Activated T-cell treated with anti-CD3 and anti-CD28 coated beads for 4 hours (primary cell): ENCODE measurements around the gene MT1A.
A peak's percentile ranks its signal among the peaks of the same experiment; 100 is the strongest.
"Not testable (repeated sequence)": the region's sequence is repeated elsewhere in the genome, so short reads cannot be mapped to it uniquely, and the experiment has no call there.

ENCODE experiments used
- DNase-seq: peaks from one replicate; pipeline ENCODE4 v3.0.0-alpha.2; 2020

Gene MT1A

DNA sequence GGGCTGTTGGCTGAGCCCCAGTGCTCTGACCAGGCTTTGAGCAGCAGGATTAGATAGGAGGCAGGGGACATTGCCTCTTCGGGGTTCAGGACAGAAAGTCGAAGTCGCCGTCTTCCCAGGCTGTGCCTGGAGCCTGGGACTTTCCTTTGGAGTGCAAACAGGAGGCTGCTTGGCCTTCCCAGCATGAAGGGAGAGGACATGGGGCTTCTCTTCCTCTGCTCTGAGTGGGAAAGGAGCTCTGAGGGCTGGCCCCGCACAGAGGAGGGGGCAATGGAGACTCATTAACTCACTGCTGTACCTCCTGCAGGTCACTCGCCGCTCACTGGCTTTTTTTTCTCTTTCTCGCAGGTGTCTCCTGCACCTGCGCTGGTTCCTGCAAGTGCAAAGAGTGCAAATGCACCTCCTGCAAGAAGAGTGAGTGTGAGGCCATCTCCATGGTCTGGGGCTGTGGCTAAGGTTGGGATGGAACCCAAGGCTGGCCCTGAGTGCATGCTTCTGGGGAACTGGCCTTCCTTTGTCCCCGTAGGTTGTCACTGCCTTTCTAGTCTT lies 19.9 kb downstream of the MT1A start:
- DNase-seq = no peak

GRCh38 chr16:56662357-56663354 lies 24.2 kb downstream of the MT1A start:
- no peak for DNase-seq

- no peak for DNase-seq
These were observed 26.0 kb downstream of the MT1A start for GRCh38 chr16:56664506-56664905.

GRCh38 chr16:56665286-56666261 lies 27.1 kb downstream of the MT1A start:
- not testable (repeated sequence) for DNase-seq

DNA sequence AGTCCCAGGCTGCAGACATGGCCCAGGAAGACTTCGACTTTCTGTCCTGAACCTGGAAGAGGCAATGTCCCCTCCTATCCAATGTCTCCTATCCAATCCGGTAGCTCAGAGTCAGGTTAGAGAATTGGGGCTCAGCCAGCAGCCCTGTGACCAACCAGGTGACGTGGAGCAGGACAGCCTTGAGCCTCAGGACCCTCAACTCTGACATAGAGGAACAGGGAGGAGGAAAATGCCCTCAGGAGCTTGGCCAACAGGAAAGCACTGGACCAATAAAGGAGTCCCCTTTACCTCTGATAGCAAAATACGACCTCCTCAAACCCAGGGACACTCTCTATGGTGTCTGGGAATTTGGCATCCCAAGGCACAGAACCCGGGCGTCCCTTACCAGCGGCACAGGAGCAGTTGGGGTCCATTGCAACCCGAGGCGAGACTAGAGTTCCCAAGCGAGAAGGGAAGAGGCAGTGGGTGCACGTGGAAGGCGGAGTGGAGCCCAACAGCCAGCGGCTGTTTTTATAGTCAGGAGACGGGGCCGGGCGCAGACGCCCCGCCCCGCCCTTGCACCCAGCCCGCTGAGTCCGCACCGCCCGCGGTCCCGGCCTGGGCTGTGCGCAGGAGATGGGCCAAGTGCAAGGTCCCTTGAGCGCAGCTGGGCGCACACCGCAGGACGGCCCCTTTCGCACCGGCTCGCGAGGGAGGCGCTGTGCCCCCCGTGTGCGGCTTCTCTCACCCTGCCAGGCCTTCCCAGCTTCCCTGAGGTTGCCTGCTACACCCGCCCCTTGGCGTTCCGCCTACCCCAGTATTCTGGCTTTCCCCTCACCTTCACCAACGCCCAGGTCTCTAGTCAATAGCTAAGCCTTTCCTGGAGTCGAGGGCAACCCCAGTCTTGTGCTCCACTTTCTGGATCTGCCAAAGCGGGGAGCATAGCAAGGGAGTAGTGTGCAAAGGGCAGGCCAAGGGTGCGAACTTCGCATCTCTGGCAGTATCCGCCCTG lies 29.4 kb downstream of the MT1A start, which contains the start of gene MT1G:
MT1G (minus strand) TSS at position 485 of the 991 bp plus-strand sequence; CDS start at position 413, 72 bp downstream.
- no peak for DNase-seq

DNA sequence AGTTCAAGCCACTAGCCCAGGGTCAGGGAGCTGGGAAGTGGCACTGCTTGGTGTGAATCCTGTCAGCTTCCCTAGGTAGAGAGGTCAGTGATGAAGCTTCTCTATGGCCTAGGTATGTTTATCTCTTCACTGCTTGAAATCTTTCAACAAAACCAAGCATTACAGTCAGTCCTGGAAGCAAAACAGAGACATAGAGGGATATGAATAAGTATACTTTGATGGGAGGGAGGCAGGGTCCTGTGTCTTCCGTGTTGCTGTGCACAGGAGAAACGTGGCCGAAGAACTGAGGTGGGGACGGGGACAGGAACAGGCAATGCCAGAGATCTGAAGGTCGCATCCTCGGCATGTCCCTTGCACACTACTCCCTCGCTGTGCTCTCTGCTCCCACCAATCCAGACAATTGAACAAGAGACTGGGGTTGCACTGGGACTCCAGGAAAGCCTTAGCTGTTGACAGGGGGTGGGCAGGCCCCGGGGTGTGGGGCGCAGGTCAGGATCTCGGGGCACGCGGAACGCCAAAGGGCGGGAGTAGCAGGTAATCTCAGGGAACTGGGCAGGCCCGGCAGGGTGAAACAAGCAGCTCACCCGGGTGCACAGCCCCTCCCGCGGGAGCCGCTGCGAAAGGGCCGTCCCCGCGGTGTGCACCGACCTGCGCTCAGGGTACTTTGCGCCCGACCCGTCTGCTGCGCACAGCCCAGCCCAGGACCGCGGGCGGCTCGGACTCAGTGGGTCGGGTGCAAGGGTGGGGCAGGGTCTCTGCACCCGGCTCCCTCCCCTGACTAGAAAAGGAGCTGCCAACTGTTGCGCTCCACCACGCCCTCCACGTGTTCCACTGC lies 30.8 kb downstream of the MT1A start, which contains the start of gene MT1H:
MT1H (plus strand) TSS at position 810 of the 835 bp plus-strand sequence. CDS start 71 bp downstream, outside the sequence.
- DNase-seq = no peak

GRCh38 chr16:56669840-56670619 lies 31.6 kb downstream of the MT1A start:
- no peak for DNase-seq

GRCh38 chr16:56670620-56670934 lies 32.1 kb downstream of the MT1A start:
- no peak for DNase-seq

- DNase-seq = not testable (repeated sequence)
These were observed 33.2 kb downstream of the MT1A start for GRCh38 chr16:56671691-56672090.

- not testable (repeated sequence) for DNase-seq
These were observed 33.7 kb downstream of the MT1A start for GRCh38 chr16:56672171-56672570.

- DNase-seq = no peak
These were observed 34.5 kb downstream of the MT1A start for GRCh38 chr16:56672761-56673536.

DNA sequence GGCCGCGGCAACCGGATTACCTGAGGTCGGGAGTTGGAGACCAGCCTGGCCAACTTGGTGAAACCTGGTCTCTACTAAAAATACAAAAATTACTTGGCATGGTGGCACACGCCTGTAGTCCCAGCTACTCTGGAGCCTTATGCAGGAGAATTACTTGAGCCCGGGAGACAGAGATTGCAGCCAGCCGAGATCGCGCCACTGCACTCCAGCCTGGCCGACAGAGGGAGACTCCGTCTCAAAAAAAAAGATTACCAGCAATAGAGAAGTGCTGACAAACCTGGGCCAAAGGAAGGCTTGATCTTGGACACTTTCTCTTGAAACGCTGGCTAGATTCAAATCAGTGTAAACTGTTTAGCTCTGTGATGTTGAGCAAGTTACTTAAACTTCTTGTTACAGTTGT lies 35.5 kb downstream of the MT1A start:
- no peak for DNase-seq

- DNase-seq = not testable (repeated sequence)
These were observed 36.1 kb downstream of the MT1A start for GRCh38 chr16:56674570-56674969.

- peak; percentile 40 for DNase-seq
These were observed 37.3 kb downstream of the MT1A start for GRCh38 chr16:56675685-56676210.

- DNase-seq = no peak
These were observed 39.0 kb downstream of the MT1A start for GRCh38 chr16:56677474-56677873.

DNA sequence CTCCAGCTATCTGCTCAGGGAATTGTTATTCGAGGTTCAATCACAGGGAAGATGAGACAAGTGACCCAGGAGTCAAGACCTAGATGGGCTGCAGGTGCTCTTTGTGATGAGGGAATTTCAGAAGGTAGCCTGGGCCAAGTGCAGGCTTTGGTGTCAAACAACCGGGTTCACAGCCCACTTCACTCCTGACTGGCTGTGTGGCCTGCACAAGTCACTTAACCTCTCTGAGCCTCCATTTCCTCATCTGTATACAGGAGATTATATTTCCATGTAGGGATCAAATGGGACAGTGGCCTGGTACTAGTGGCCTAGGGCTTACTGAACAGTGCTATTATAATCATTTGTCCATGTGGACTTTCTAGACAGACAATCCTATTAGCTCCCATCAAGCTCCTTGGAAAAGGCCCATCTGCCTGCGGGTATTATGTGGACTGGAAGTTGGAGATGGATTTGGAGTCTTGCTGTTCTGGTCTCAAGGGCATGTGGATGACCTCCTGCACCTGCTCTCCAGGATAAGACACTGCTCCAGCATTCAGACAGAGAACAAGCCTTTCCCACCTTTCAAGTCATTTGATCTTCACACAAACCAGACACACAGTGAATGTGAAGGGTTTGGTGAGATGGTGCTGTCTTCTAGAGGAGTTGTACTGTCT lies 40.7 kb downstream of the MT1A start:
- no peak for DNase-seq

- no peak for DNase-seq
These were observed 41.4 kb downstream of the MT1A start for GRCh38 chr16:56679818-56680217.
